Body of pancreas (tissue), 4 donors: ENCODE measurements around the gene STK36. TPM values are rescaled to one million over a fixed set of nuclear protein-coding genes. Genes with fewer than 3 reads are reported as not detected.

ENCODE experiments used
- ATAC-seq: fragments of 150-250 bp; one replicate; pipeline ENCODE4 v1.9.1; 2016
- DNase-seq, 4 donors: peaks; one replicate each; pipeline ENCODE4 v3.0.0-alpha.2; 2019
- H3K27ac ChIP-seq, 4 donors: fragments of 200-600 bp; sonication (generic); 1 replicate in 3 of 4; 2 replicates in 1 of 4; pipeline versions ENCODE4 v1.5.1 to v1.6.1; 2016 to 2019; ENCODE audit warnings: mild to moderate bottlenecking in 1 of 4, mixed read lengths in 1 of 4, moderate library complexity in 1 of 4
- H3K27me3 ChIP-seq, 2 donors: fragments of 200-600 bp; sonication (generic); one replicate each; pipeline ENCODE4 v1.6.0; 2016; ENCODE audit warnings: mild to moderate bottlenecking in 1 of 2
- H3K36me3 ChIP-seq, 2 donors: fragments of 200-600 bp; sonication (generic); replicated peaks in 1 of 2; 2 replicates each; pipeline ENCODE4 v1.5.1; 2016; ENCODE audit warnings: low read depth in 2 of 2; ENCODE audit not compliant: insufficient read depth in 1 of 2
- H3K4me1 ChIP-seq: fragments of 200-600 bp; sonication (generic); one replicate; pipeline ENCODE4 v1.6.0; 2016
- H3K4me3 ChIP-seq, 2 donors: fragments of 200-600 bp; sonication (generic); 1 replicate in 1 of 2; 2 replicates in 1 of 2; pipeline ENCODE4 v1.5.1; 2016 to 2019
- H3K9me3 ChIP-seq, 3 donors: fragments of 200-600 bp; sonication (generic); 1 replicate in 2 of 3; 2 replicates in 1 of 3; pipeline ENCODE4 v1.5.1; 2016
- POLR2A ChIP-seq, 3 donors: fragments of 450-650 bp; IDR thresholded peaks; one replicate each; pipeline ENCODE4 v1.6.1; 2016; ENCODE audit warnings: antibody characterized with exemption in 3 of 3, mild to moderate bottlenecking in 2 of 3
- WGBS, 2 donors: methylation state at CpG; one replicate each; pipeline ENCODE4 v1.1.5; 2017; 5-methylcytosine and 5-hydroxymethylcytosine counted together
- intact Hi-C: fragments of 100-400 bp; cut with DNase I; formaldehyde crosslinking; loops from one replicate; pipeline ENCODE4 v1.15.1; 2023
- total RNA-seq, 2 donors: library from RNA; depleted of rRNA; stranded (reverse); fragments of >200 nt; gene quantifications; one replicate each; pipeline ENCODE4 v1.1.0, GENCODE V29; 2016
- TF ChIP-seq, protein P1 (sequence below), 7 experiments: fragments of 450-650 bp in 4 of 7; fragments of 200-600 bp in 3 of 7; sonication (generic) in 3 of 7; IDR thresholded peaks; one replicate each; pipeline ENCODE4 v1.5.1; 2016 to 2019; ENCODE audit warnings: antibody characterized with exemption in 7 of 7

The STK36 gene
- total RNA-seq, 2 donors from 2014 or later = 35.0 to 57.4 TPM

DNA sequence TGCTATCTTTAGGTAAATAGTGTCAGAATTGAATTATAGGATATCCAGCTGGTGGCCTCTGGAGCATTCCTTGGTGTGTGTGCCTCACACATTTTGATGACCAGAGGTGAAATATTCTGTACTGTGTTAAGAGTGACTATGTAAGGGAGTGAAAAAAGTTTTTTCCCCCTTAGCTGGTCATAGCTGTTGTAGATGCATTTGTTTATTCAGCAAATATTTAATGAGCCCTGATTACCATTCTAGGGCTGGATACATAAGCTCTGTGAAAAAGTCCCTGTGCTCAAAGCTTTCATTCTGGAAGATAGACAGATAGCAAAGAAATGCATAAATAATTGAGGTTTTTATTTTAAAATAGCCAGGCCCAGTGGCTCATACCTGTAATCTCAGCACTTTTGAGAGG lies 49.6 kb downstream of the STK36 start:
- TF ChIP-seq, protein P1, sequence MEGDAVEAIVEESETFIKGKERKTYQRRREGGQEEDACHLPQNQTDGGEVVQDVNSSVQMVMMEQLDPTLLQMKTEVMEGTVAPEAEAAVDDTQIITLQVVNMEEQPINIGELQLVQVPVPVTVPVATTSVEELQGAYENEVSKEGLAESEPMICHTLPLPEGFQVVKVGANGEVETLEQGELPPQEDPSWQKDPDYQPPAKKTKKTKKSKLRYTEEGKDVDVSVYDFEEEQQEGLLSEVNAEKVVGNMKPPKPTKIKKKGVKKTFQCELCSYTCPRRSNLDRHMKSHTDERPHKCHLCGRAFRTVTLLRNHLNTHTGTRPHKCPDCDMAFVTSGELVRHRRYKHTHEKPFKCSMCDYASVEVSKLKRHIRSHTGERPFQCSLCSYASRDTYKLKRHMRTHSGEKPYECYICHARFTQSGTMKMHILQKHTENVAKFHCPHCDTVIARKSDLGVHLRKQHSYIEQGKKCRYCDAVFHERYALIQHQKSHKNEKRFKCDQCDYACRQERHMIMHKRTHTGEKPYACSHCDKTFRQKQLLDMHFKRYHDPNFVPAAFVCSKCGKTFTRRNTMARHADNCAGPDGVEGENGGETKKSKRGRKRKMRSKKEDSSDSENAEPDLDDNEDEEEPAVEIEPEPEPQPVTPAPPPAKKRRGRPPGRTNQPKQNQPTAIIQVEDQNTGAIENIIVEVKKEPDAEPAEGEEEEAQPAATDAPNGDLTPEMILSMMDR (IDR thresholded peaks at IDR 0.05) = no peak
- no peak for TF ChIP-seq POLR2A (IDR thresholded peaks at IDR 0.05)
- DNase-seq = no peak
- intact Hi-C loops = no loop called here

GRCh38 chr2:218721934-218722333 lies 50.0 kb downstream of the STK36 start:
- 24 to 37% methylated on average over 2 of the region's 2 CpGs for WGBS, 2 donors
- Histone ChIP-seq H3K27me3 (no peaks in the 10 kb centered on the region), H3K4me1 (peaks cover 15% of the 10 kb centered on the region), H3K9me3 (no peaks in the 10 kb centered on the region), H3K4me3 (no peak overlapping the region), H3K36me3 (no peaks in the 10 kb centered on the region), H3K27ac (no peak overlapping the region)
- DNase-seq = no peak
- intact Hi-C loops = no loop called here
- no peak for ATAC-seq
- no peak for TF ChIP-seq POLR2A (IDR thresholded peaks at IDR 0.05)
- TF ChIP-seq, protein P1 (IDR thresholded peaks at IDR 0.05) = no peak

More for the DNA sequence above, 49.6 kb downstream of the STK36 start:
- Histone ChIP-seq H3K4me1 (peaks cover 15% of the 10 kb centered on the region), H3K27ac (no peak overlapping the region), H3K9me3 (no peaks in the 10 kb centered on the region), H3K4me3 (no peak overlapping the region), H3K36me3 (no peaks in the 10 kb centered on the region), H3K27me3 (no peaks in the 10 kb centered on the region)
- ATAC-seq = no peak

DNA sequence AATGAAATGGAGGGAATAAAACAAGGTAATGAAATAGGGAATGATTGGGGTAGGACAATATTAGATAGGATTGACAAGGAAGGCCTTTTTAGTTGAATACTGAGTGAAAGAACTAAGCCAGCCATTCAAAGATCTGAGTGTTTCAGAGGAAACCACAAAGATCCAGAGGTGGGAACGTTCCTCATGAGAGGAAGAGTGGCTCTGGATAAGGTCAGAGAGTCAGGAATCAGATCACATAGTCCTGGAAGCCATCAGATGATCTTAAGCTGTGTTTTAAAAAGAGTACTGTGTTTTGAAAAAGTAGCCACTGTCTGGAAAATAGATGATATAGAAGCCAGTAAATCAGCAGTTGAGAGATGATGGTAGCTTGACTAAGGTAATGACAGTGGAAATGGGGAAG lies 50.5 kb downstream of the STK36 start:
- Histone ChIP-seq H3K9me3 (no peaks in the 10 kb centered on the region), H3K36me3 (no peaks in the 10 kb centered on the region), H3K4me1 (peaks cover 11% of the 10 kb centered on the region), H3K4me3 (no peak overlapping the region), H3K27me3 (no peaks in the 10 kb centered on the region), H3K27ac (no peak overlapping the region)
- ATAC-seq = no peak
- intact Hi-C loops = no loop called here
- DNase-seq = no peak
- WGBS, 2 donors = 59 to 63% methylated on average over 1 of the region's 1 CpG
- TF ChIP-seq POLR2A (IDR thresholded peaks at IDR 0.05) = no peak
- TF ChIP-seq, protein P1 (IDR thresholded peaks at IDR 0.05) = no peak

GRCh38 chr2:218722876-218723785 lies 51.2 kb downstream of the STK36 start:
- ATAC-seq = no peak
- Histone ChIP-seq H3K4me3 (no peak overlapping the region), H3K4me1 (peaks cover 9% of the 10 kb centered on the region), H3K9me3 (no peaks in the 10 kb centered on the region), H3K27me3 (no peaks in the 10 kb centered on the region), H3K27ac (no peak overlapping the region), H3K36me3 (no peaks in the 10 kb centered on the region)
- whole genome bisulfite sequencing, 2 donors = 62 to 71% methylated on average over 1 of the region's 1 CpG
- no peak for DNase-seq
- TF ChIP-seq POLR2A (IDR thresholded peaks at IDR 0.05) = no peak
- TF ChIP-seq, protein P1 (IDR thresholded peaks at IDR 0.05) = no peak
- intact Hi-C loops = no loop called here
